ENCODE measurements around the gene ASB5. TPM values are rescaled to one million over a fixed set of nuclear protein-coding genes. Genes with fewer than 3 reads are reported as not detected.
A peak's percentile ranks its signal among the peaks of the same experiment; 100 is the strongest.
"Not testable (repeated sequence)": the region's sequence is repeated elsewhere in the genome, so short reads cannot be mapped to it uniquely, and the experiment has no call there.

ASB5 gene
- polyA plus RNA-seq, 6 donors from 2014 or later: not detected

GRCh38 chr4:176295907-176296306 lies 26.9 kb upstream of the ASB5 start:
- H3K4me3 Mint-ChIP-seq; H3K4me1 Mint-ChIP-seq; H3K27me3 Mint-ChIP-seq; H3K9me3 Mint-ChIP-seq; H3K27ac Mint-ChIP-seq; DNase-seq; H3K36me3 Mint-ChIP-seq; ATAC-seq (ENCODE audit: low read depth in 2 of 2): not testable (repeated sequence)

GRCh38 chr4:176293660-176294059 lies 24.6 kb upstream of the ASB5 start:
- Mint-ChIP-seq H3K9me3 (no peaks in the 10 kb centered on the region), H3K27me3 (peaks cover 3 to 12% (median 4%) of the 10 kb centered on the region in 3 donors), H3K36me3 (no peaks in the 10 kb centered on the region), H3K4me3 (no peak overlapping the region), H3K27ac (no peak overlapping the region), H3K4me1 (no peaks in the 10 kb centered on the region)
- no peak for DNase-seq
- ATAC-seq (ENCODE audit: low read depth in 2 of 2): no peak

DNA sequence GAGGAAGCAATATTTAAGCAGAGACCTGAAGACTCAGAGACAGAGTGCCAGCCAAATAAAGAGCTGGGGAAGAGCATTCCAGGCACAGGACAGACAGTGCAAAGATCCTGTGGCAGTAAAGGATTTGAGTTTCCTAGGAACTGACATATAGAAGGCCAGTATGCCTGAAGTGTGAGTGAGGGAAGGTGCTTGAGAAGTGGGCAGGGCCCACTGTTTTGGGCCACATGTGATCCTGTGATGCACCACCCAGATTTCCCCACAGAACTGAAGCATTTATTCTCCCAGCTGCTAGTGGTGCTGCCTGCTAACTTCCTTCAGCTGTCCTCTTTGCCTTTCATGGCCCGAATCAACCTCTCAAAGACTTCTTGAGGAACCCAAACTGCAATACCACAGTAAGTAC lies 23.9 kb upstream of the ASB5 start:
- DNase-seq: no peak
- Mint-ChIP-seq H3K27ac (no peak overlapping the region), H3K4me1 (no peaks in the 10 kb centered on the region), H3K36me3 (no peaks in the 10 kb centered on the region), H3K27me3 (peaks cover 4 to 12% (median 4%) of the 10 kb centered on the region in 3 donors), H3K4me3 (no peak overlapping the region), H3K9me3 (no peaks in the 10 kb centered on the region)
- ATAC-seq (ENCODE audit: low read depth in 2 of 2): no peak

DNA sequence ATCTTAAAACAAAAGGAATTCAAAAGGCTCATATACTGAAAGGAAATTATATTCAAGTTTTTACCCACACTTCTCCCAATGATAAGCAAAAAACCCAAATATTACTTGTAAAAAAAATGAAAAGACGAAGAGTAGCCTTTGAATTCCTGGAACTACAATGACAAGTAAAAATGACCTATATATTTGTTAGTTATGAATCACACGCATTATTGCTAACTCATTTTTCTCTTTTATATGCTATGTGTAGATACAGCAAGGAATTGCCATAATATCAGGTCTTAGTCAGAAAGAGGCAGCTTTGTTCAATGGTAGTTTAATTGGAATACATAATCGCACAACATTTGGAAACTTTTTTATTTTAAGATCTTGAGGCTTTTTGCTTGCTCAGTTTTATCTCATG lies 22.7 kb upstream of the ASB5 start:
- Mint-ChIP-seq H3K36me3 (no peaks in the 10 kb centered on the region), H3K27ac (no peak overlapping the region), H3K4me1 (no peaks in the 10 kb centered on the region), H3K4me3 (no peak overlapping the region), H3K9me3 (no peaks in the 10 kb centered on the region), H3K27me3 (peaks cover 4 to 12% (median 4%) of the 10 kb centered on the region in 3 donors)
- no peak for ATAC-seq (ENCODE audit: low read depth in 2 of 2)
- DNase-seq: no peak

- no peak overlapping the region for H3K4me3 Mint-ChIP-seq
- no peaks in the 10 kb centered on the region for H3K4me1 Mint-ChIP-seq
- no peaks in the 10 kb centered on the region for H3K36me3 Mint-ChIP-seq
- H3K27ac Mint-ChIP-seq: no peak overlapping the region
- ATAC-seq (ENCODE audit: low read depth in 2 of 2): no peak
- H3K27me3 Mint-ChIP-seq: peaks cover 4 to 12% (median 4%) of the 10 kb centered on the region in 3 donors
- H3K9me3 Mint-ChIP-seq: no peaks in the 10 kb centered on the region
- DNase-seq: no peak
Observed at GRCh38 chr4:176290520-176290919, 21.5 kb upstream of the ASB5 start.

DNA sequence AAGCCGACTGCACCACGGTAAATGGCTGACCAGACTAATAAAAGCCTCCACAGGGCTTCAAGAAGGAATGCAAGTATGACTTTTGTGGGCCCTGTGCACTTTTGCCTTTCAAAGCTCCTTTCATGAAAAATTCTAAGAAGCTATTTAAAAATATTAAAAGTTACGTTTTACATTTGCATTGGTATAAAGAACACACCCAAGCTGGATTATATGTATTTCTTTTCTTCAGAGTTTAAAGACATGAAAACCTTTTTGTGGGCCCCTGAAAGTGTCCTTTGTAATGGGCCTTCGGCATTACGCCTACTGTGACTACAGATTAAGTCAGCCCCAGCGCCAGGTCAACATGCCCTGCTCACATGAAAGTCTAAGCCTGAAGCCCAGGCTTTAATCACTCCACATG lies 20.5 kb upstream of the ASB5 start:
- Mint-ChIP-seq H3K9me3 (no peaks in the 10 kb centered on the region), H3K4me1 (no peaks in the 10 kb centered on the region), H3K27me3 (peaks cover 4 to 12% (median 4%) of the 10 kb centered on the region in 3 donors), H3K27ac (no peak overlapping the region), H3K4me3 (no peak overlapping the region), H3K36me3 (no peaks in the 10 kb centered on the region)
- ATAC-seq (ENCODE audit: low read depth in 2 of 2) (no peak), DNase-seq (no peak)

DNA sequence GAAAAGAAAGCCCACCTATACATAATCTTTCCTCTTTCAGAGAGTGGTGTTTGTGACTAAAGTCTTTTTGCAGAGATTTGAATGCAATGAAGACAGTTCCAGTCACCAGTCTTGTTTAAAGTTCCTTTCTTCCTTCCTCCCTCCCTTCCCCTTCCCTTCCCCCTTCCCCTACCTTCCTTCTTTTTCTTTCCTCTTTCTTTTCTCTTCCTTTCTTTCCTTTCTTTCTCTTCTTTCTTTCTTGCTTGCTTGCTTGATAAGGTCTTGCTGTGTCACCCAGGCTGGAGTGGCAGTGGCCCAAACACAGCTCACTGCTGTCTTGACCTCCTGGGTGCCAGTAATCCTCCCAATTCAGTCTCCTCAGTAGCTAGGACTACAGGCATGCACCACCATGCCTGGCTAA lies 19.0 kb upstream of the ASB5 start:
- H3K36me3 Mint-ChIP-seq: no peaks in the 10 kb centered on the region
- H3K27me3 Mint-ChIP-seq: peaks cover 6 to 10% (median 7%) of the 10 kb centered on the region in 3 donors
- H3K4me3 Mint-ChIP-seq: no peak overlapping the region
- peaks cover 0 to 4% (median 0%) of the 10 kb centered on the region in 7 donors for H3K9me3 Mint-ChIP-seq
- DNase-seq (no peak), ATAC-seq (ENCODE audit: low read depth in 2 of 2) (no peak)
- H3K27ac Mint-ChIP-seq: no peak overlapping the region
- H3K4me1 Mint-ChIP-seq: no peaks in the 10 kb centered on the region

GRCh38 chr4:176287546-176287945 lies 18.5 kb upstream of the ASB5 start:
- H3K36me3 Mint-ChIP-seq: no peaks in the 10 kb centered on the region
- no peaks in the 10 kb centered on the region for H3K4me1 Mint-ChIP-seq
- no peak for ATAC-seq (ENCODE audit: low read depth in 2 of 2)
- peaks cover 5 to 10% (median 7%) of the 10 kb centered on the region in 3 donors for H3K27me3 Mint-ChIP-seq
- H3K9me3 Mint-ChIP-seq: peaks cover 0 to 4% (median 0%) of the 10 kb centered on the region in 7 donors
- DNase-seq: no peak
- H3K4me3 Mint-ChIP-seq: no peak overlapping the region
- H3K27ac Mint-ChIP-seq: no peak overlapping the region

GRCh38 chr4:176286728-176287127 lies 17.7 kb upstream of the ASB5 start:
- no peaks in the 10 kb centered on the region for H3K4me1 Mint-ChIP-seq
- H3K36me3 Mint-ChIP-seq: no peaks in the 10 kb centered on the region
- ATAC-seq (ENCODE audit: low read depth in 2 of 2): no peak
- H3K27ac Mint-ChIP-seq: no peak overlapping the region
- H3K4me3 Mint-ChIP-seq: no peak overlapping the region
- peaks cover 5 to 10% (median 7%) of the 10 kb centered on the region in 3 donors for H3K27me3 Mint-ChIP-seq
- no peak for DNase-seq
- peaks cover 0 to 5% (median 0%) of the 10 kb centered on the region in 7 donors for H3K9me3 Mint-ChIP-seq

DNA sequence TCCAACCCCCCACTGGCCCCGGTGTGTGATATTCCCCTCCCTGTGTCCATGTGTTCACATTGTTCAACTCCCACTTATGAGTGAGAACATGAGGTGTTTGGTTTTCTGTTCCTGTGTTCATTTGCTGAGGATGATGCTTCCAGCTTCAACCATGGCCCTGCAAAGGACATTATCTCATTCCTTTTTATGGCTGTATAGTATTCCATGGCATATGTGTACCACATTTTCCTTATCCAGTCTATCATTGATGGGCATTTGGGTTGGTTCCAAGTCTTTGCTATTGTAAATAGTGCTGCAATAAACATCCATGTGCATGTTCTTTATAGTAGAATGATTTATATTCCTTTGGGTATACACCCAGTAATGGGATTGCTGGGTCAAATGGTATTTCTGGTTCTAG lies 10.5 kb upstream of the ASB5 start:
- not testable (repeated sequence) for ATAC-seq (ENCODE audit: low read depth in 2 of 2); H3K27ac Mint-ChIP-seq; H3K4me1 Mint-ChIP-seq; DNase-seq; H3K36me3 Mint-ChIP-seq; H3K4me3 Mint-ChIP-seq
- peaks cover 8 to 31% (median 14%) of the 10 kb centered on the region in 3 donors for H3K27me3 Mint-ChIP-seq
- H3K9me3 Mint-ChIP-seq: peaks cover 0 to 14% (median 2%) of the 10 kb centered on the region in 7 donors

DNA sequence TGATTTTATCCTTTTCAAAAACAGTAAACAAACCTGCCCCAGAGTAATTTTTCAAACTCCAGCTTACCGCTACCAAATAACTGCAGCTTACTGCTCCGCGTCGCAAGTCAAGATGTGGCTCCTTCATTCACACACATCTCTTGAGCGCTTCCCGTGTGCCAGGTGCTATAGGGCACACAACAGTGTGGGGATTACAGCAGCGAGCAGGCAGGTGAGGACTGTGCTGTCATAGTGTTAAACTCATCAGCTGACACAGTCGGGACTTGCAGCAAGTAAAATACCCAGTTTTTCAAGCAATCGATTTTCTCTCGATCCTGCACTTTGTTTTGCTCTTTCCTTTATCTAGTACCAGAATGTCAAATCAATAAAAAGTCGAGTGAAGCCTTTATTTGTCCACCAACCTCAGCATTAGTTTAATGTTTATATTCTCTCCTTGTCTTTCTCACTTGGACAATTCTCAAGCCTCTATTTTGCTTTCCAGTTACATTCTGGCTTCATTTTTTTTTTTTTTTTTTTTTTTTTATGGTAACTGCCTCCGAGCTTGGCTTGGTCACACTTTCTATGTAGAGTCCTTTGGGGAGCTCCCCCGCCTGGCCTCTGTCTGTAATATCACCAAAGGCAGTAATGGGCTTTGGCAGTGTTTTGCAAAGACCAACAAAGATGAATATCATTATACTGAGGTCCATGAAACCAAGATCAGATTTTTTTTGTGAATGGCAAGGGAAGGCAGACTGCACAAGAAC lies 8.3 kb upstream of the ASB5 start:
- peak in 1 of 2 donors; percentile 55 for ATAC-seq (ENCODE audit: low read depth in 2 of 2)
- no peaks in the 10 kb centered on the region for H3K36me3 Mint-ChIP-seq
- peaks cover 8 to 32% (median 9%) of the 10 kb centered on the region in 3 donors for H3K27me3 Mint-ChIP-seq
- H3K27ac Mint-ChIP-seq: peak overlapping the region in 2 of 6 donors; percentile 36 to 85
- DNase-seq: peak; percentile 1
- peak overlapping the region in 1 of 8 donors; percentile 19 for H3K4me3 Mint-ChIP-seq
- peaks cover 0 to 5% (median 0%) of the 10 kb centered on the region in 3 donors for H3K4me1 Mint-ChIP-seq
- H3K9me3 Mint-ChIP-seq: peaks cover 0 to 10% (median 2%) of the 10 kb centered on the region in 7 donors

DNA sequence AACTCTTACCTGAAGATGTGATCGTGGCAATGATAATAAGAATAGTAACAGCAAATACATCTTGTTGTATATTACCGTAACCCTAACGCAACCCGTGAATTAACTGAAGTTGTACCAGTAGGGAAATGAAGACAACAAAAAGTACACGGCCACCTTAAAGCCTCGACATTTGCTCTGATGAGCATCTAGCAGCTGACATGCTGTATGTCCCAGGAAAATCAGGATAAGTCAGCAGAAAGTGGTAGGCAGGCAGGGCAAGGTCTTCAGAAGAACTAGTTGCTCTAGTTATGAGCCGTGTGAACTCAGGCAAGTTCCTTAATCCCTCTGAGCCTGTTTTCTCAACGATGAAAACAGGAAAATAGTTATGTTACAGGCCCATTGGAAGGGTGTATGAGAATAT lies 7.7 kb upstream of the ASB5 start:
- DNase-seq (no peak), ATAC-seq (ENCODE audit: low read depth in 2 of 2) (no peak)
- H3K4me3 Mint-ChIP-seq: peak overlapping the region in 1 of 8 donors; percentile 9
- H3K27ac Mint-ChIP-seq: no peak overlapping the region
- H3K9me3 Mint-ChIP-seq: peaks cover 0 to 10% (median 2%) of the 10 kb centered on the region in 7 donors
- no peaks in the 10 kb centered on the region for H3K36me3 Mint-ChIP-seq
- H3K4me1 Mint-ChIP-seq: peaks cover 0 to 5% (median 0%) of the 10 kb centered on the region in 3 donors
- H3K27me3 Mint-ChIP-seq: peaks cover 8 to 36% (median 9%) of the 10 kb centered on the region in 3 donors

- peaks cover 0 to 5% (median 0%) of the 10 kb centered on the region in 3 donors for H3K4me1 Mint-ChIP-seq
- DNase-seq (no peak), ATAC-seq (ENCODE audit: low read depth in 2 of 2) (no peak)
- peaks cover 8 to 32% (median 9%) of the 10 kb centered on the region in 3 donors for H3K27me3 Mint-ChIP-seq
- H3K36me3 Mint-ChIP-seq: no peaks in the 10 kb centered on the region
- H3K9me3 Mint-ChIP-seq: peaks cover 0 to 2% (median 0%) of the 10 kb centered on the region in 7 donors
- no peak overlapping the region for H3K27ac Mint-ChIP-seq
- H3K4me3 Mint-ChIP-seq: no peak overlapping the region
Observed at GRCh38 chr4:176274441-176274840, 5.4 kb upstream of the ASB5 start.

GRCh38 chr4:176273736-176274135 lies 4.7 kb upstream of the ASB5 start:
- no peaks in the 10 kb centered on the region for H3K36me3 Mint-ChIP-seq
- DNase-seq (no peak), ATAC-seq (ENCODE audit: low read depth in 2 of 2) (no peak)
- no peak overlapping the region for H3K27ac Mint-ChIP-seq
- no peak overlapping the region for H3K4me3 Mint-ChIP-seq
- H3K27me3 Mint-ChIP-seq: peaks cover 8 to 32% (median 9%) of the 10 kb centered on the region in 3 donors
- peaks cover 0 to 5% (median 0%) of the 10 kb centered on the region in 3 donors for H3K4me1 Mint-ChIP-seq
- H3K9me3 Mint-ChIP-seq: no peaks in the 10 kb centered on the region
